Measurements from ENCODE around the gene SNN.

DNA sequence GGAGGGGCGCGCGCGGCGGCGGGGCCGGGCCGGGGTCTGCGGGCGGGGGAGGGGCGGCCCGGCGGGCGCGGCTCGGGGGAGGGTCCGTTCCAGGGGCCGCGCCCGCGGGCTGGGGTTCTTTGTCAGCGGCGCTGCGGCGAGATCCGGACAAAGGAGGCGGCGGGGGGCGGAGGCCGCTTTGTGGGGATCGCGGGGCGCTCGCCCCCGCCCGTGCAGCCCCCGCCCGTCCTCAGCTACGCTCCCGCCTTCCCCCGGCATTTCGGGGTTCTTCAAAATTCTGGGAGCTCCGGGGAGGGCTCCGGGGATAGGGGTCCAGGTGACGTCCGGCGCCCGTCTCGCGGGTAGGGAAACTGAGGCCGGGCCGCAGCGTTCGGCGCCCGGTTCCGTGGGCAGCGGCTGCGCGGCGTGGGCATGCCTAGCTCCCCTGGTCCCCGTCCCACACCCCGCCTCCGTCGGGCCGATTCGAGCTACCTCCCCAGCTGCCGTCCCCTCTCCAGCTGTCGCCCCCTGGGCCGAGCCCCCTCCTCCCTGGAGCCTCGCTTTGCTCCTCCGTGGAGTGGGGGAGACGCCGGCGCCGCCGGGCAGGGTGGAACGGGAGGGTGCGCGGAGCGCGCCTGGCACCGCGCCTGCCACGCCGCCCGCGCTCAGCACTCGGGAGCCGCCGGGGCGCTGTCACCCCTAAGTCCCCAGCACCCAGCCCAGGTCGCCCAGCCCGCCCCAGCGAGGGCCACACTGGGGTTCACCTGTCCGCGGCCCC, 546 bp downstream of the SNN start:
- TF ChIP-seq, protein P1, sequence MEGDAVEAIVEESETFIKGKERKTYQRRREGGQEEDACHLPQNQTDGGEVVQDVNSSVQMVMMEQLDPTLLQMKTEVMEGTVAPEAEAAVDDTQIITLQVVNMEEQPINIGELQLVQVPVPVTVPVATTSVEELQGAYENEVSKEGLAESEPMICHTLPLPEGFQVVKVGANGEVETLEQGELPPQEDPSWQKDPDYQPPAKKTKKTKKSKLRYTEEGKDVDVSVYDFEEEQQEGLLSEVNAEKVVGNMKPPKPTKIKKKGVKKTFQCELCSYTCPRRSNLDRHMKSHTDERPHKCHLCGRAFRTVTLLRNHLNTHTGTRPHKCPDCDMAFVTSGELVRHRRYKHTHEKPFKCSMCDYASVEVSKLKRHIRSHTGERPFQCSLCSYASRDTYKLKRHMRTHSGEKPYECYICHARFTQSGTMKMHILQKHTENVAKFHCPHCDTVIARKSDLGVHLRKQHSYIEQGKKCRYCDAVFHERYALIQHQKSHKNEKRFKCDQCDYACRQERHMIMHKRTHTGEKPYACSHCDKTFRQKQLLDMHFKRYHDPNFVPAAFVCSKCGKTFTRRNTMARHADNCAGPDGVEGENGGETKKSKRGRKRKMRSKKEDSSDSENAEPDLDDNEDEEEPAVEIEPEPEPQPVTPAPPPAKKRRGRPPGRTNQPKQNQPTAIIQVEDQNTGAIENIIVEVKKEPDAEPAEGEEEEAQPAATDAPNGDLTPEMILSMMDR (IDR thresholded peaks at IDR 0.05), result no peak
- TF ChIP-seq POLR2A (IDR thresholded peaks at IDR 0.05) (no peak), POLR2AphosphoS5 (IDR thresholded peaks at IDR 0.05) (no peak), EP300 (IDR thresholded peaks at IDR 0.05) (no peak)

All from gastroesophageal sphincter (tissue), 3 donors.